Activated CD4-positive, alpha-beta T cell treated with anti-CD3 and anti-CD28 coated beads for 4 hours (primary cell): Measurements from ENCODE around the gene WWP2.

Source experiments
- DNase-seq, 2 donors: peaks; one replicate each; pipeline ENCODE4 v3.0.0-alpha.2; 2020

WWP2 gene

DNA sequence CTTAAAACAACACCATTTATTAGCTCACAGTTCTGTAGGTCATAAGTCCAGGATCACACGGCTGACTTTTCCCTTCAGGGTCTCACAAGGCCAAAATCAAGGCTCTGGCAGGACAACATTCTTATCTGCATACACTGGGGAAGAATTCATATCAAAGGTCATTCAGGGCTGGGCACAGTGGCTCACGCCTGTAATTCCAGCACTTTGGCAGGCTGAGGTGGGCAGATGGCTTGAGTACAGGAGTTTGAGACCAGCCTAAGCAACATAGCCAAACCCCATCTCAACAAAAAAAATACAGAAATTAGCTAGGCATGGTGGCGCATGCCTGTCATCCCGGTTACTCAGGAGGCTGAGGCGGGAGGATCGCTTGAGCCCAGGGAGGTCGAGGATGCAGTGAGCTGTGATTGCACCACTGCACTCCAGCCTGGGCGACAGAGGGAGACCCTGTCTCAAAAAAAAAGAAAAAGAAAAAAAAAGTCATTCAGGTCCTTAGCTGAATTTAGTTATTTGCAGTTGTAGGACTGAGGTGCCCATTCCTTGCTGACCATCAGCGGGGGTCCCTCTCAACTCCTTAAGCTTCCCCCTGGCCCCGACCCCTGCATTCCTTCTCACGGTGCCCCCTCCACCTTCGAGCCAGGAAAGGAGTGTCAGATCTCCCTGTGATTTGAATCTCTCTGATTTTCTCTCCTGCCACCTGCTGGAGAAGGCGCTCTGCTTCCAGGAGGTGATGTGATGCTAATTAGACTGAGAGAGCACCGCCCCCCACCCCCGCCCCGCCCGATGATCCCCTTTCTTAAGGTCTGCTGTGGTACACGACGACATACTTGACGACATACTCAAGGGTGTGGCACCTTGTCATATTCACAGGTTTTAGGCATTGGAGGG lies 97.2 kb downstream of the WWP2 start:
- no peak for DNase-seq

DNA sequence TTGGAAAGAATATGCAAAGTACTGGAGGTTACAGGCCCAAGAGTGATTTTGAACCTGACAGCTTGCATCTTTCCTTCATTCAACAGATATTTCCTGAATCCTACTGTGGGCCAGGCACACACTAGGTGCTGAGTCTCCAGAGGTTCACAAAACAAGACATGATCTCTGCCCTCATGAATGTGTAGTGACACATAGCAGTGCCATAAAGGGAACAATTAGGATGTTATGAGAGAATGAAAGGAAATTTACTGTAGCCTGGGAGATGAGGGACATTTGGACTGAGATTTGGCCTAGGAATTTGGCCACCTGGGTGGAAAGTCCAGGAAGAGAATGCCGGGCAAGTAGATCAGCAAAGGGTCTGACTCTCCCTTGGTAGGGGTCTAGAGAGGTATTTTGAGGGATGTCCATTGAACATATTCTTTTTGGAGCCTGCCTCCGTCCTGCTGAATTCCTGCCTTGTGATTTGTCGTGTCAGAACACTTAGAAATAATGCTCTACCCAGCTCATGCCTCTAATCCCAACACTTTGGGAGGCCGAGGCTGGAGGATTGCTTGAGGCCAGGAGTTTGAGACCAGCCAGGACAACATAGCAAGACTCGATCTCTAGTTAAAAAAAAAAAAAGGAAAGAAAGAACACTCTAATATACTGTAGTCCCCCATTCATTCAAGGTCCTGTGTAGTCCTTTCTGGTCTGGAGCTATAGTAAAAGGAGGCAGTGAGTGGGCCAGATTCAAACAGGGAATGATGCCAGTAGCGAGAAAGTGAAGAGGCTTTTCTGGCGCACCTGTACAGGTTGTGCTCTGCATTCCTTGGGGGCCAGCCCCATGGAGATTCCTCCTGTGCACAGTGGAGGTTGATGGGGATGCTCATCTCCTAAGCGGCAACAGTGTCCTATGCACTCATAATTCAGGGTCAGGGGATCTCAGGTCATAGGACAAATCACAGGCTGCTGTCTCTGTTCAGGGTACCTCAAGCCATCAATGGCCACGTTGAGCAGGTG lies 98.4 kb downstream of the WWP2 start:
- no peak for DNase-seq

DNA sequence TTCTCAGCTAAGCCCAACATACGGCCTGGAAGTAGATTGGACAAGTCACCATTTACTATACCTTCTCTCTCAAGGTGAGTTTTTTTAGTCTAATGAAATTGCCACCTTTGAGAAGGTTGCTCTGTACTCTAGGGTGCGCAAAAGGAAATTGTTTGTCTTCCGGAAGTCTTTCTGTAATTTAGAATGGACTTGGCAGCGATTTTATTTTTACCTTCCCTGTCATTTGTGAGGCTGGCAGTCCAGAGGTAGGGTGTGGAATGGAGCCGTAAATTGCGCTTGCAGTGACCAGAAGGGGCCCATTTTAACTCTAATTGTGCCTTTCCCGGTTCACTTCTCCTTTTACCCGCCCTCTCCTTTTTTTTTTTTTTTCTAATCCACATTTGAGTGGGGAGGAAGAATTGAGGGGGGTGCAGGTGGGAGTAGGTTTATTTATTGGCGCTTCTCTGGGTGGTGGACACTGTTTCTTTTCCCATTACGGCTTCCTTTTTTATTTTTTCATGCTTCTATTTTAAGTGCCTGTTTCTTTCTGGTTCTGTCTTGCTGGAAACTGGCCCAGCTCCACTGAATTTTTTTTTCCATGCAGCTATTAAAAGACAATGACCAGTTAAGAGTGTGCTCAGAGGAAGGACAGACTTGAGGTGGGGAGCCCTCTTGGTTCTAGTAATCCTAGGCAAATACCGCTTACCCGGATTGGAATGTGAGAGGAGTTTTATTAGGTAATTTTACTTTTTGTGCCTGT lies 99.3 kb downstream of the WWP2 start:
- DNase-seq: no peak

DNA sequence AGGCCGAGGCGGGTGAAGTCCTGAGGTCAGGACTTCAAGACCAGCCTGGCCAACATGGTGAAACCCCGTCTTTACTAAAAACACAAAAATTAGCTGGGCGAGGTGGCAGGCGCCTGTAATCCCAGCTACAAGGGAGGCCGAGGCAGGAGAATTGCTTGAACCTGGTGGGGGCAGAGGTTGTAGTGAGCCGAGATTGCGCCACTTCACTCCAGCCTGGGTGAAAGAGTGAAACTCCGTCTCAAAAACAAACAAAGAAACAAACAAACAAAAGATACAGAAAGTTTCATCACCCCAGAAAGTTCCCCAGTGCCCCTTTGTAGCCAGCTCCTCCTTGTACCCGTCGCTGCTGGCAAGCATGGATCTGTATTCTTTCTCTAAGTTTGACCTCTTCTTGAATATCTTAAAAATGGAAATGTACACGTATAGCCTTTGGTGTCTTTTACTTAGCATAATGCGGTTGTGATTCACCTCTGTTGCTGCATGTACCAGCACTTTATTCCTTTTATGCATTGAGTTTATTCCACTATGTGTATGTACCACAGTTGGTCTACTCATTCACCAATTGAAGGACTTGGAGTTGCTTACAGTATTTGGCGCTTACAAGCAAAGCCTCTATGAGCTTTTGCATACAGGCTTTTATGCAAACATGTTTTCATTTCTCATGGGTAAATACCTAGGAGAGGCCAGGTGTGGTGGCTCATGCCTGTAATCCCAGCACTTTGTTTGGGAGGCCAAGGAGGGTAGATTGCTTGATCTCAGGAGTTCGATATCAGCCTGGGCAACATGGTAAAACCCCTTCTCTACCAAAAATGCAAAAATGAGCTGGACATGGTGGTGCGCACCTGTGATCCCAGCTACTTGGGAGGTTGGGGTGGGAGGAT lies 101.5 kb downstream of the WWP2 start:
- DNase-seq: no peak

DNA sequence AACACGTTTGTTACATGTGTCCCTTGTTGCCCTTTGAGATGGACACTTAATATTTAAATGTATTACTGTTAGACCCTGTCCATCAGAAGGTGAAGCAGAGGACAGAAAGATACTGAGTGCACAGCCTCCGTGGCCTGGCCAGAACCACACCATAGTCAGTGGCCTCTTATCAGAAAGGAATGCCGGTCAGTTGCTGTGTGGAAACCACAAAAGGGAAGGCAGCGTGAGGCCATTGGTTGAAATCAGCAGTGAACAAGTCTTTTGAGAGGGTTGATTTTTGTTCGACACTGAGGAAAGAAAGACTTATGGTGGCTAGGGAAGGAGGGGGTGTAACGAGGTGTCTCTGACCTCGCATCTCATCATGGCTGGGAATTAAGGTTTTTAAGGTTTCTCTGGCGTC lies 103.6 kb downstream of the WWP2 start:
- no peak for DNase-seq

DNA sequence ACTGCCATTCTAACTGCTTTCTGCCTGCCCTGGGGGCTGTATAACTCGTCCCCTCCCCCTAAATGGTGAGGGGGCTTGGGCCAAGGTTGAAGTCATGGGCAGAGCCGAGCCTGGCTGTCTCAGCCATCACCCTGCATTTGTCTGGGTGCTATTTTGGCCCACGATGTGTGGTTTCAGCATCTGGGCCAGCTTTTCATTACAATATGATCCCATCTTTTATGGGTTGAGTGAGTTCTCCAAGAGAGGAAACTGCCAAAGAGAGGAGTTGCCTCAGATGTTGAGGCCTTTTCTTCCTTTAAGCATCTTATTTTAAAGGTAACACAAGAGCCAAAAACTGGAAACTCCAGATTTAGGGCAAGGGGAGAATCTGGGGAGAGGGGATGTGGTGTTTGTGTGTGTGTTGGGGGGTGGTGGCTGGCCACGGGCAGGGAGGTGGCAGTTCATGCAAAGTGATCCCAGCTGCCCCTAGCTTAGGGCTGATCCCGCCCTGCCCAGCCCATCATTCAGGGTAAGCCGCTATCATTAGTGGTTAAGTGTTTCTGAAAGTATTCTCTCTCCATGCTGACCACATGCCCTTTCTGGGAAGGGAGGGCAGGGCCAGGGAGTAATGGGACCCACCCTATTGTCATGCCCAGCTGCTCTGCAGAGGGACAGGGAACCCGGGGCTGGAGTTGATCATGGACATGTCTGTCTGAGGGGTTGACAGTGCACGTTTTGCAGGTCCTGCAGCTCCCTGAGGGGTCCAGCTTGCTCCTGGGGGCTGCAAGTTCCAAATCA lies 105.8 kb downstream of the WWP2 start:
- no peak for DNase-seq

DNA sequence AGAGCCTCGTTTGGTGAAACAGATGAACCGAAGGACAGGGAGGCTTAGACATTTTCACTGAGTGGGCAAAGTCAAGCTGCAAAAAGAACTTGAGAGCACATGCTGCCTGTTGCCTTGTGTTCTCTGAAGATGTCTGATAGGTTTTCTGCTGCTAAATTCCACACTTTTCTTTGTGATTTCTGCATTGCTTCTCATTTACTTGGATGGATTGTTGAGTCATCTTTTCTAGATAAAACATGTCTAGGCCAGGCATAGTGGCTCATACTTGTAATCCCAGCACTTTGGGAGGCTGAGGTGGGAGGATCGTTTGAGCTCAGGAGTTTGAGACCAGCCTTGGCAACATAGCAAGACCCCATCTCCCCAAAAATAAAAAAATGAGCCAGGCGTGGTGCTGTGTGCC lies 108.6 kb downstream of the WWP2 start:
- DNase-seq: no peak

DNA sequence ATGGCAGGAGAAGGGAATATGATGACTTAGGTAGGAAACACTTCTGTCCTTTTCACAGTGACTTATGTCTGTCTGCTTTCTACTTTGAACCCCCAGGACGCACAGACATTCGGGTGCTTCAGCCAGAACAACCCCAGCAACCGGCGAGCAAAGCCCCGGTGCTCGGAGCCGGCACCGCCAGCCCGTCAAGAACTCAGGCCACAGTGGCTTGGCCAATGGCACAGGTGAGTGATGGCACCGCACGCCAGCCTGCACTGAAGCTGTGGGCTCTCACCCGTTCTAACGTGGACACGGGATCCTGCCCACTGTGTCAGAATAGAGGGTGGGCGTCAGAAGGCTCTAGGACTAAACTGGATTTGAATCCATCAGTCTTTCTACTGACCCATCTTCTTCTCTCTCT lies 109.6 kb downstream of the WWP2 start:
- DNase-seq: no peak

DNA sequence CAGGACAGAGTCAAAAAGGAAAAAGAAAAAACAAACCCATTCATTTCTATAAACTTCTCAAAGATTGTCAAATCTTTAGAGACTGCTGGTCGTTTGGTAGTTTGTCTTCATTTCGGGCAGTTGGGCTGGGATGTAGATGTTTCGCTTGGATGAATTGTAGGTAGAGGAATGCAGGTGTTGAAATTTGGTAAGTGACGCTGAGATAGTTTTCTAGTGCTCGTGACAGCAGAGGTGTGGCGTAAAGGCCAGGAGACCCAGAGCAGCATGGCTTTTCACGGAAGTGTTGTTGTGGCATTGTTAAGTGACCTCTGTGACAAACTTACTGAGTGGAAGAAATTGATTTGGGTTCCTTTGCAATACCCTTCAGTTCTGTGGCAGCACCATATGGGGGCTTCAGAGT lies 110.8 kb downstream of the WWP2 start:
- DNase-seq: no peak

DNA sequence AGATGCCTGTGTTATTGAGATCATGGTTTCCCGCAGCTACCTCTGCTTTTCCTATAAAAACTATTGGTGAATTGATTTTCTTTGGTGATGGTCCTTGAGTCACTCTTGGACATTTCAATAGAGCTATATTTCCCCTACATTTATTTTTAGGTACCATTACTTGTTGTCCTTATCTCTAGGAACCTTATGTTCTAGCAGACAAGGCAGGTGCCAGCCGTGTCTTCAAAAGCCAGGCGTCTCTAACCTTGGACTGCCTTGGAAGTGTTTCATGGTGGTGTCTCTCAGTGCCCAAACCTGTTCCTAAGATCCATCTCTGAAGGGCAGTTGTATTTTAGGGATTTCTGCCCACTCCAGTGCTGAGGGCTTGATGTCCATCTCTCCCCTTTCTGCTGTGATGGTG lies 111.7 kb downstream of the WWP2 start:
- no peak for DNase-seq

DNA sequence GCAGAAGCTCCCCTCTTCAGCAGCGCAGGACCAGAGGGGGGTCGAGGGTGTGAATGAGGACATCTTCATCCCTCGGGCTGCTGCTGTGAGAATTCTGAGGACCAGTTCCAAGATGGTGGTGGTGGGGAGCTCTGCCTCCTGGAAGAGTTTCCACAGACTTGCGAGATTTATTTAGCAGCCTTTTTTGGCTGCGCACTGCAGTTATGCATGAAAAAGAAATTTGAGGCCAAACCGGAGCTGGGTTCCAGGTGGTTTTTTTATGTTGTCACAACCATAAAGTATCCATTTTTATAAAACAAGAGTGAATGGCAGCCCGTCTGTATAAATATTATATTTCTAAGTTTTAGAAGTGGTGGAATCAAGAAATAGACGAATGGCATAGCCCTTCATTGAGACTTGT lies 112.1 kb downstream of the WWP2 start:
- no peak for DNase-seq

DNA sequence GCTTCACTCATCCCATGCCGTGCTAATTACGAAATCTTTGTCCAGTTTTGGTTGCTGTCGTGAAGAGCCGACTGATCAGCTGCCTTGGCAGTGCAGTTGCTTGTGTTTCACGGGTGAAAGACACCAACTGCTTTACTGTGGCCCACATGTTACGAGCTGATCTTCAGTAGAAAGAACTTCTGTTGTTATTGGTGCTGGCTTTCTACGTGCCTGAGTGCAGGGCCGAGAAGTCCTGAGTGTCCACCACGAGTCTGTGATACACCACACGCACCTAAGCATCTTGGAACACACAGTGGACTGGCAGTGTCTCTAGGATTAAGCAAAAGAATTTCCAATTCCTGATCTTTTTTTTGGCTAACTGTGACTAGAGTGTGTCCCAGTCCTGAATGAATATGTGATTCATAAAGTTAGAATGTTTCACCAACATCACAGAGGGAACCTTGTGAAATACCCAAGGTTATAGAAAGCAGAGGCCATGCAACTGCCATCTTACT lies 118.6 kb downstream of the WWP2 start:
- DNase-seq: no peak

DNA sequence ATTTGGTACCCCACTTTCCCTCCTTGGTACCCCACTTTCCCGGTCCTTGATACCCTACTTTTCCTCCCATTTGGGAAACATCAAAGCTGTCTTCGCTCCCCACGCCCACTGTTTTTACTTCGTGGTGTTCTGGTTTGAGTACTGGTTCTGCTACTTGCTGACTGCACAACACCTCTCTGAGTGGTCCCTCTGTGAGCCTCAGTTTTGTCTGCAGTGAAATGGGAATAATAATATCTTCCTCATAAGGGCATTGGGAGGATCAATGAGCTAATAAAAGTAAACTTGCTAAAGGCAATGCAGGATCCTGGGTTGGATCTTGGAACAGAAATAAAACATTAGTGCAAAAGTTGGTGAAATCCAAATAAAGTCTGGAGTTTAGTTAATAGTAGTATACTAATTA lies 119.0 kb downstream of the WWP2 start:
- DNase-seq: no peak

DNA sequence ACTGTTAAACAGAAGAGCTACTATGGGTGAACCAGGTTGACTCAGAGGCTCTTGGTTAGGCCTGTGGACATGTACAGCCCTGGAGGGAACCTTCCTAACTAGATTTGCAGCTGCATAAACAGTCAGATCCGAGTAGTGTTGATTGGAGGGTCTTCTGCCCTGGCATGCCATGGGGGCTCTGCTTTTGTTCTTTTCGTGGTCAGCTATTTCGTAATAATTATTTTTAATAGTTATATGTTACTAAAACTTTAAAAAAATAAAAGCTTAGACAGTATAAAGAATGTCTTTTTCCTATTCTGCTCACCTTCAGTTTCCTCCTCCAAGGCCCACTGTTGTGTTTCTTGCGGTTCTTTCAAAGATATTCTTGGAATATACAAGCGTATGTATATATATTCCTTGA lies 121.6 kb downstream of the WWP2 start:
- no peak for DNase-seq

DNA sequence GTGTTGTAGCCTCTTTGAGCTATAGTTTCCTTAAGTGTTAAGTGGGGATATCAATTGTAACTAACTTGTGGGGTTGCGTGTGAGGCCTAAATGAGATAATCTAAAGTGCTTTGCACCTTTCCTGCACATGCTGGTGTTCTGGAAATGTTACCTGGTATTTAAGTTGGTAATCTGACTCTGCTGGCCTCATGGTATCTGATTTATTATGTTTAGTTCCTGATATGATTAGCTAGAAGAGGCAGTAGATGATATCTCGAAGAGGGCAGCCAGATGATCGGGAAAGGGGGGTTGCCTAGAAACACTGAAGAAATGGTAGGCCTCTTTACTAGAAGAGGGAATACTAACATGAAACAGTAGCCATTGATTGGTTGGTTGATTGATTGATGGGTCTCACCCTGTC lies 123.6 kb downstream of the WWP2 start:
- no peak for DNase-seq

DNA sequence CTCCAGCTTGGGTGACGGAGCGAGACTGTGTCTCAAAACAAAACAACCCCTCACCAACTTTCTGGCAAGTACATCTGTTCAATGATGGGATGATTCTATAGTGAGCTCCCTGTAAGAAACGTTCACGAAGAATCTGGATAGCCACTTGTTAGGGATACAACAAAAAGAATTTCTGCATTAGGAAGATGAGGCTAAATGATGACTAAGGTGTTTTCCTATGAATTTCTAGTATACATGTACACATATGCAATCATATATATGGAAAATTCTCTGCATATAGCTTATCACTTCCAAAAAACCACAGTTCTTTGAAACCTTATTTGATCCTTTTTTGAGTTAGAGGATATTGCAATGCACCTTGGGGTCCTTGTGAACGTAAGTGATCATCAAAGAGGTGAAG lies 124.6 kb downstream of the WWP2 start:
- DNase-seq: no peak

DNA sequence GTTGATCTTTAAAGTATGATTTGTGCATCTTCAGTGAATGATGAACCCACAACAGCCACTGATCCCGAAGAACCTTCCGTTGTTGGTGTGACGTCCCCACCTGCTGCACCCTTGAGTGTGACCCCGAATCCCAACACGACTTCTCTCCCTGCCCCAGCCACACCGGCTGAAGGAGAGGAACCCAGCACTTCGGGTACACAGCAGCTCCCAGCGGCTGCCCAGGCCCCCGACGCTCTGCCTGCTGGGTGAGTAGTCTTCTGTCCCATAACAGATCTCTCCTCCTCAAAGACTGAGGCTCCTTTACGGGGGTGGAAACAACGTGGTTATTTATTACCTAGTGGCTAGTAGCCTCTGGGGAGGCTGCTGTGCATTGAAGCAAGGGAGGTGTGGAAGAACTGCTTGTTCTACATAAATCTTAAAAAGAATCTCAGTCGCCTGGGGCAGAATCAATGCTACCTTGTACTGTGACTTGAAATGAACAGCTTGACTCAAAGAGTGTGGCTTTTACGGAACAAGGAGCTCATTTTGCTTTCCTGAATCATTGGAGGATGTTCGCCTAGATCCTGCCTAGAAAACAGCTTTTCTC lies 126.0 kb downstream of the WWP2 start:
- DNase-seq: no peak

DNA sequence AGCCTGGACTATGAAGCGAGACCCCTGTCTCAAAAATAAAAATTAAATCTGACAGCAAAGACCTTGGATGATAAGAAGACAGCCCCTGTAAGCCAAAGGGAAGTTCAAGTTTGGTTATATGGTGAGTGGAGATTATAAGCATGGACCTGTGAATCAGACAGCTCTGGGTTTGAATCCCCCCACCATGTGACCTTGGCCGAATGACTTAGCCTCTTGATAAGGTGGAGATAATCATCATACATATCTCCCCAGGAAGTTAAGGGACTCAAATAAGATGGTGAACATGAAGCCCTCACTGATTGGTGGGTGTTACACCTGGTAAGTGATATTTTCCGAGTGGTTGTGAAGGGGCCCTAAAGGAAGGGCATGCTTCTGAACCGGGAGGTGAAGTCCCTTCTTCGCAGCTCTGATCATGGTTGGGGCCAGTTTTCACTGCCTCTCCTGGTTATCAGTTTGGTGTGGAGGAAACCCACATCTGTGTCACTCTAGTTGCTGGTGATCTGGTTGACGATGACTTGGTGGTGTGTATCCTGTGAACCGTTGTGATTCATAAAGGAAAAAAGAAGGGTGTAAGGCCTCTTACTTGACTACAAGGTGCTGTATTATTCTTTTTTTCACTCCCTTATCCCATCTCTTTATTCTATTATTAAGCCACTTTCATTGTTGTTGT lies 127.3 kb downstream of the WWP2 start:
- no peak for DNase-seq

DNA sequence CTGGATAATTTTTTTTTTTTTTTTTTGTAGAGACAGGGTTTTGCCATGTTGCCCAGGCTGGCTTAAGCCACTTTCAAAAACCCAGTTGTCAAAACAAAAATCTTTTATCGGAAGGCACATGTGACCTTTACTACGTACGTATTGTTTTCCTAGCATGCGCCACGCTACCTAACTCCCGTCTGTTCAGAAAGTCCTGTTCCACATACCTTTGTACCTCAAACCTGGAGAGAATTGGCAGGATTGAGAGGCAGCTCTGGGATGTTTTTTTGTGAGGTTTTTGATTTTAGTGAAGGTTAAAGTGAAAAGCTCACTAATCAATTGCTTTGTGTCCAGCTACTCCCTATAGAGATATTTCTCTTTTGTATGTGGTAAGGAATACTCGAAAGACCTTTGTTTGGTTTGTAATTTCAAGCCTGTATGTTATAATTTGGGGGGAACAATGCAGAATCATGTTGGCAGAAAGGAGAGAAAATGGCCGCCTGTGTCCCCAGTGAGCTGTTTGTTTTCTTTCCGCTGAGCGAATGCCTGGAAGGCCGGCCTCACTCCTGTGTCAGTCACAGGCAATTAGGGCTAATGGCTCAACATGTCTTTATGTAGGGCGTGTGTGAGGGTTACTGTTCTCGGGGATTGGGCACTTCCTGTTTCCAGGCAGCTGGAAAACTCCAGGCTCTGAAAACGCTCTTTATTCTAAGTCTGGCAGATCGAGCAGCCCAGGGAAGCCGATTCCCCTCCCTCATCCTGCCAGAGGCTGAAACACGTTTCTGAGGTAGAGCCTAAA lies 128.2 kb downstream of the WWP2 start:
- DNase-seq: no peak
